Endometrium (tissue), 2 donors: ENCODE data around the gene GALT.
A peak's percentile ranks its signal among the peaks of the same experiment; 100 is the strongest.

Source experiments
- FAIRE-seq: peaks from 2 replicates; lab custom pipeline; 2012; peaks lifted over from hg19 to GRCh38; lab: Jason Lieb, UNC
- donor health status: control.
- donor health status: control.

GALT gene

GRCh38 chr9:34646211-34647083, at the start of gene GALT:
Gene GALT (plus strand): TSS chr9:34646675. CDS start chr9:34646705, 30 bp downstream.
- no peak for FAIRE-seq

DNA sequence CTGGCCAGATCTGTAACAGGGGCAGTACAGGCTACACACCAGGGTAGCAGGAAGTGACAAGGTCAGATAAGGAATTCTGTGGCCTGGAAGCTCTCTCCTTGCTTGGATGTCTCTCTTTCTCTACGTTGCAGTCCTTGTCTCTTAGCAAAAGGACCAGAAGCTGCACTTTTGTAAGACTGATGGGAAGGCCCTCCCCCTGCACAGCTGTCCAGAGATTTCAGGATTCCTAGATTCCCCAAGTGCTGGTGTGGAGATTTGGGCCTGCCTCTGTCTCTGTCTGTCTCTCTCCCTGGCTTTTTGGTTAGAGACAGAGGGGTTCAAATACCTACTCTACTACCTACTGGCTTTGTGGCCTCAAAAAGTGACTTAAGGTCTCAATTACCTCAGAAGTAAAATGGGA, 46.9 kb upstream of the GALT start:
- no peak for FAIRE-seq

- no peak for FAIRE-seq
Measured at GRCh38 chr9:34600908-34601307, 45.6 kb upstream of the GALT start.

DNA sequence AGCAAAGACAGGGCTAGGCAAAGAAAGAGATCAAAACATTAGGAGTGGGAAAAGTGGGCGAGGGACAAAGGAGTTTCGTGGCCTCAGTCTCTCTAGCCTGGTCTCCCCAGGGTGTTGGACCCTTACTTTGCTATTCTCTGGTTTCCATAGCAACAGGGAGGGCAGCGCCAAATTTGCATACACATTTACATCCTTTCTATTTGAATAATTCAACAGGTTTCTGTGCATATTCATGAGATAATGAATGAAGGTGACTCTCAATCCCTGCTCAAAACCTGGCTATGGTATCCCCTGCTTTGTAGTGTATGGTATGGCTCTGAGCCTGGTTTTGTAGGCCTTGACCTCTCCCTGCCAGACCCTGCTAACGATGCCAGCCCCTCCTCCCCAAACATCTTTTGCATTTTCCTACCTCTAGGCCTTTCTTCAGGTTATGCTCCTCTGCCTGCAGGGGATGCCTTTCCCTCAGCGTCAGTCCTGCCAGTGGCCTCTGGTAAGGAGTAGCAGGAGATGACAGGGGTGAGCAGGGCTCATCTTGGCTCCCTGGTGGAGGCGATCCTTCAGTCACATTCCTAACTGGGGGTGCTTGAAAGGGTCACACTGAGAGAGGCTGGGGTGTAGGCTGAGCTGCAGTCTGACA, 44.4 kb upstream of the GALT start:
- no peak for FAIRE-seq

- FAIRE-seq, result peak; percentile 54
Measured at GRCh38 chr9:34603610-34604231, 42.8 kb upstream of the GALT start.

DNA sequence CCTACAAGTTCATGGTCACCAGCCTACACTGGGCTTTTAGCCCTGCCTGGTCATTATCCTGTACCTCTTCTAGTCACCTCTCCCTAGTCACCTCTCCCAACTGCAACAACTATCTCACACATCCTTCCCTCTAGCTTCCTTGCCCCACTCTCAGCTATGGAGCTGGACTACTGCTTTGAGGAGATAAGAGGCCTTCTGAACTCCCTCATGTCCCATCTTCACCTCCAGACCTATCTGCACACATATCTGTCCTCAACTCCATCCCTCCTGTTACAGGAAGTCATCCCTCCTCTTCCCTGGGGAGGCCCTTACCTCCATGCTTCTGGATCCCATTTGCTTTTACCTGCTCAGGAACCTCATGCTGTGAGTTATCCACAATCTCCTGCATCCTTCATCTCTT, 40.3 kb upstream of the GALT start:
- no peak for FAIRE-seq

GRCh38 chr9:34606905-34607304, 39.6 kb upstream of the GALT start:
- FAIRE-seq, result no peak

- FAIRE-seq, result no peak
Measured at GRCh38 chr9:34607331-34607730, 39.1 kb upstream of the GALT start.

DNA sequence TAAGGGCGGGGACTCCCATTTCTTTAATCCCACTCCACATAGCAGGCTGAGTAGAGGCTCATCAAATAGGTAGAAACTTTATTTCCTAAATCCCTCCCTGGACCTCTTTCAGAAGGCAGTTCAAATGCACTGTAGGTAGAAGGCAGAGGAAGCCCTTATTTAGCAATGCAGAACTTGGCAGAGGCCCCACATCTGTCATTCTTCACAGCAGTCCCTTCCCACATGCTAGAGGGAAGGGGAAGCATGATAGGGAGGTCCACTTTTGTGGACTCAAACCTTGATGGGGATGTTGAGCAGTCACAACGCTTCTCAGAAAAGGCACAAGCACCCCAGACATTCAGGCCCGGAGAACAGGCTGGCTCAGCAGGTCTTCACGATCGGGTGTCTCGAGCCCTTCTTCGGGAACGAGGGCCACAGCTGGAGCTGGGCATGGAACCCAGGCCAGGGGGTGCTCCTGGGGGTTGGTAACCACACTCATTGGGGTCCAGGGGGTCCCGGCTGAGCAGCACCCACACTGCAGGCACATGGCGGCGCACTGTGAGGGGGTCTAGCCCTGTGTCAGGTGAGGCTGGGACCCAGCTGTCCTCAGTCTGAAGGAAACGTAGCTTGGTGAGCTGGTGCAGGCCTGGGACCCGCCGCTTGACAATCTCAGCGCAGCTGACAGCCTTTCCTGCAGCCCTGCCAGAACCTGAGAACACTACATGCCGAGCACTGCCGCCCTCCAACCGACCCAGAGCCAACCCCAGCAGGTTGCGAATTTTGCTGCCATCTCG, 35.9 kb upstream of the GALT start:
- no peak for FAIRE-seq

GRCh38 chr9:34611251-34611810, 35.1 kb upstream of the GALT start:
- FAIRE-seq, result no peak

GRCh38 chr9:34611811-34612787, 34.4 kb upstream of the GALT start, which contains the start of gene RPP25L:
Gene RPP25L (minus strand): TSS chr9:34612097. CDS start chr9:34611296, 801 bp downstream.
- no peak for FAIRE-seq

- FAIRE-seq, result no peak
Measured at GRCh38 chr9:34612788-34613390, 33.6 kb upstream of the GALT start.

- no peak for FAIRE-seq
Measured at GRCh38 chr9:34615132-34615531, 31.3 kb upstream of the GALT start.

- FAIRE-seq, result peak; percentile 94
Measured at GRCh38 chr9:34620061-34620994, 26.1 kb upstream of the GALT start, which contains the start of gene DCTN3. Gene DCTN3 (minus strand): TSS chr9:34620495. CDS start chr9:34620464, 31 bp downstream.

GRCh38 chr9:34623374-34624235, 22.9 kb upstream of the GALT start:
- no peak for FAIRE-seq

- no peak for FAIRE-seq
Measured at GRCh38 chr9:34624475-34625185, 21.8 kb upstream of the GALT start.

GRCh38 chr9:34625186-34625486, 21.3 kb upstream of the GALT start:
- no peak for FAIRE-seq
